ENCODE results near the gene HNRNPAB. TPM values are rescaled to one million over a fixed set of nuclear protein-coding genes. Genes with fewer than 3 reads are reported as not detected.

HNRNPAB gene
- total and polyA plus RNA-seq, 5 donors from 2014 or later: 63.1 to 79.5 (median 65.7) TPM

- DNase-seq: no peak
- no peak overlapping the region for H3K27ac ChIP-seq (ENCODE audit: insufficient read depth, low read length, poor library complexity, severe bottlenecking)
- no peak overlapping the region for H3K27ac Mint-ChIP-seq
- H3K4me3 Mint-ChIP-seq: no peak overlapping the region
- no peak for ATAC-seq (ENCODE audit: low read depth in 2 of 2)
- H3K27me3 ChIP-seq (ENCODE audit: control insufficient read depth, insufficient read depth, low read length): peaks cover 7% of the 10 kb centered on the region
- H3K9me3 Mint-ChIP-seq: peaks cover 0 to 3% (median 0%) of the 10 kb centered on the region in 7 donors
- peaks cover 47% of the 10 kb centered on the region for H3K27me3 Mint-ChIP-seq
- no peaks in the 10 kb centered on the region for H3K36me3 Mint-ChIP-seq
- peaks cover 0 to 4% (median 2%) of the 10 kb centered on the region in 4 donors for H3K4me1 Mint-ChIP-seq
- no peaks in the 10 kb centered on the region for H3K4me1 ChIP-seq (ENCODE audit: control insufficient read depth, insufficient read depth, low read length, poor library complexity, severe bottlenecking)
- no peaks in the 10 kb centered on the region for H3K9me3 ChIP-seq (ENCODE audit: control insufficient read depth in 2 of 2, low read length in 2 of 2)
- no peak overlapping the region for H3K4me3 ChIP-seq (ENCODE audit: low read depth, low read length)
- no peaks in the 10 kb centered on the region for H3K36me3 ChIP-seq (ENCODE audit: control insufficient read depth, insufficient read depth, low read length)
Observed at GRCh38 chr5:178189433-178189832, 14.9 kb upstream of the HNRNPAB start.

GRCh38 chr5:178191661-178192060, 12.7 kb upstream of the HNRNPAB start:
- Mint-ChIP-seq H3K4me1 (peaks cover 0 to 6% (median 4%) of the 10 kb centered on the region in 4 donors), H3K36me3 (no peaks in the 10 kb centered on the region), H3K27ac (no peak overlapping the region), H3K9me3 (peaks cover 0 to 3% (median 0%) of the 10 kb centered on the region in 7 donors), H3K4me3 (no peak overlapping the region), H3K27me3 (peaks cover 44% of the 10 kb centered on the region)
- H3K4me1 ChIP-seq (ENCODE audit: control insufficient read depth, insufficient read depth, low read length, poor library complexity, severe bottlenecking): no peaks in the 10 kb centered on the region
- H3K9me3 ChIP-seq (ENCODE audit: control insufficient read depth in 2 of 2, low read length in 2 of 2): no peaks in the 10 kb centered on the region
- no peak overlapping the region for H3K4me3 ChIP-seq (ENCODE audit: low read depth, low read length)
- no peak overlapping the region for H3K27ac ChIP-seq (ENCODE audit: insufficient read depth, low read length, poor library complexity, severe bottlenecking)
- peaks cover 7% of the 10 kb centered on the region for H3K27me3 ChIP-seq (ENCODE audit: control insufficient read depth, insufficient read depth, low read length)
- ATAC-seq (ENCODE audit: low read depth in 2 of 2) (no peak), DNase-seq (no peak)
- no peaks in the 10 kb centered on the region for H3K36me3 ChIP-seq (ENCODE audit: control insufficient read depth, insufficient read depth, low read length)

- no peaks in the 10 kb centered on the region for H3K4me1 ChIP-seq (ENCODE audit: control insufficient read depth, insufficient read depth, low read length, poor library complexity, severe bottlenecking)
- peaks cover 0 to 6% (median 4%) of the 10 kb centered on the region in 4 donors for H3K4me1 Mint-ChIP-seq
- DNase-seq (no peak), ATAC-seq (ENCODE audit: low read depth in 2 of 2) (no peak)
- H3K4me3 ChIP-seq (ENCODE audit: low read depth, low read length): no peak overlapping the region
- H3K4me3 Mint-ChIP-seq: no peak overlapping the region
- H3K36me3 ChIP-seq (ENCODE audit: control insufficient read depth, insufficient read depth, low read length): no peaks in the 10 kb centered on the region
- peaks cover 7% of the 10 kb centered on the region for H3K27me3 ChIP-seq (ENCODE audit: control insufficient read depth, insufficient read depth, low read length)
- H3K9me3 ChIP-seq (ENCODE audit: control insufficient read depth in 2 of 2, low read length in 2 of 2): no peaks in the 10 kb centered on the region
- no peak overlapping the region for H3K27ac Mint-ChIP-seq
- peaks cover 44% of the 10 kb centered on the region for H3K27me3 Mint-ChIP-seq
- no peak overlapping the region for H3K27ac ChIP-seq (ENCODE audit: insufficient read depth, low read length, poor library complexity, severe bottlenecking)
- H3K9me3 Mint-ChIP-seq: peaks cover 0 to 3% (median 0%) of the 10 kb centered on the region in 7 donors
- H3K36me3 Mint-ChIP-seq: no peaks in the 10 kb centered on the region
Observed at GRCh38 chr5:178192244-178192643, 12.1 kb upstream of the HNRNPAB start.

- peaks cover 44% of the 10 kb centered on the region for H3K27me3 Mint-ChIP-seq
- ATAC-seq (ENCODE audit: low read depth in 2 of 2) (no peak), DNase-seq (no peak)
- no peaks in the 10 kb centered on the region for H3K36me3 ChIP-seq (ENCODE audit: control insufficient read depth, insufficient read depth, low read length)
- no peak overlapping the region for H3K4me3 Mint-ChIP-seq
- no peak overlapping the region for H3K27ac ChIP-seq (ENCODE audit: insufficient read depth, low read length, poor library complexity, severe bottlenecking)
- no peak overlapping the region for H3K27ac Mint-ChIP-seq
- no peaks in the 10 kb centered on the region for H3K9me3 ChIP-seq (ENCODE audit: control insufficient read depth in 2 of 2, low read length in 2 of 2)
- no peak overlapping the region for H3K4me3 ChIP-seq (ENCODE audit: low read depth, low read length)
- no peaks in the 10 kb centered on the region for H3K4me1 ChIP-seq (ENCODE audit: control insufficient read depth, insufficient read depth, low read length, poor library complexity, severe bottlenecking)
- peaks cover 0 to 6% (median 4%) of the 10 kb centered on the region in 4 donors for H3K4me1 Mint-ChIP-seq
- peaks cover 0 to 3% (median 0%) of the 10 kb centered on the region in 7 donors for H3K9me3 Mint-ChIP-seq
- peaks cover 7% of the 10 kb centered on the region for H3K27me3 ChIP-seq (ENCODE audit: control insufficient read depth, insufficient read depth, low read length)
- H3K36me3 Mint-ChIP-seq: no peaks in the 10 kb centered on the region
Observed at GRCh38 chr5:178192787-178193186, 11.5 kb upstream of the HNRNPAB start.

DNA sequence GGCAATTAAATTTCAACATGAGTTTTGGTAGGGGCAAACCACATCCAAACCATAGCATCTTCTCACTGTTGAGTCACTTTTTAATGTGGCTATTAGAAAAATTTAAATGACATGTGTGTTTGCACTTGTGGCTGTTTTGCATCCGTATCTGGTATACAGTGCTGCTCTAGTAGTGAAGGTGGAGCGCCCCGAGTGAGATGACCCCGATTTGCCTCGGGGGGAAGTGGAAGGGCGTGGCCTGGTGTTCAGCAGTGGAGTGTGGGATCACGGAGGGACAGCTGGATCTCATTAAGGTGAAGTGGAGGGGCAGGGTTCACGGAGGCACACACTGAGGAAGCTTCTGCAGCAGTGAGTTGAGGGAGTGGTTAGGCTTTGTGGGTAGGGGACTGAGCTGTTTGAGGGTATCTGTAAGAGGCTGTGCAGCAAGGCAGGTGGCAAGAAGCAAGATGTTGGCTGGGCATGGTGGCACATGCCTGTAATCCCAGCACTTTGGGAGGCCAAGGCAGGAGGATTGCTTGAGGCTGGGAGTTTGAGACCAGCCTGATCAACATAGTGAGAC, 11.0 kb upstream of the HNRNPAB start:
- ATAC-seq (ENCODE audit: low read depth in 2 of 2) (no peak), DNase-seq (no peak)
- Mint-ChIP-seq H3K4me1 (peaks cover 0 to 6% (median 4%) of the 10 kb centered on the region in 4 donors), H3K9me3 (peaks cover 0 to 3% (median 0%) of the 10 kb centered on the region in 7 donors), H3K4me3 (no peak overlapping the region), H3K27ac (peak overlapping the region in 1 of 3 donors; percentile 1), H3K27me3 (peaks cover 41% of the 10 kb centered on the region), H3K36me3 (no peaks in the 10 kb centered on the region)
- H3K36me3 ChIP-seq (ENCODE audit: control insufficient read depth, insufficient read depth, low read length): no peaks in the 10 kb centered on the region
- no peaks in the 10 kb centered on the region for H3K9me3 ChIP-seq (ENCODE audit: control insufficient read depth in 2 of 2, low read length in 2 of 2)
- H3K4me3 ChIP-seq (ENCODE audit: low read depth, low read length): no peak overlapping the region
- H3K27ac ChIP-seq (ENCODE audit: insufficient read depth, low read length, poor library complexity, severe bottlenecking): no peak overlapping the region
- peaks cover 7% of the 10 kb centered on the region for H3K27me3 ChIP-seq (ENCODE audit: control insufficient read depth, insufficient read depth, low read length)
- H3K4me1 ChIP-seq (ENCODE audit: control insufficient read depth, insufficient read depth, low read length, poor library complexity, severe bottlenecking): no peaks in the 10 kb centered on the region

- no peaks in the 10 kb centered on the region for H3K9me3 ChIP-seq (ENCODE audit: control insufficient read depth in 2 of 2, low read length in 2 of 2)
- ATAC-seq (ENCODE audit: low read depth in 2 of 2) (no peak), DNase-seq (no peak)
- Mint-ChIP-seq H3K27ac (no peak overlapping the region), H3K36me3 (no peaks in the 10 kb centered on the region), H3K9me3 (peaks cover 0 to 3% (median 0%) of the 10 kb centered on the region in 7 donors), H3K27me3 (peaks cover 35% of the 10 kb centered on the region), H3K4me1 (peaks cover 0 to 6% (median 4%) of the 10 kb centered on the region in 4 donors), H3K4me3 (no peak overlapping the region)
- H3K36me3 ChIP-seq (ENCODE audit: control insufficient read depth, insufficient read depth, low read length): no peaks in the 10 kb centered on the region
- no peaks in the 10 kb centered on the region for H3K4me1 ChIP-seq (ENCODE audit: control insufficient read depth, insufficient read depth, low read length, poor library complexity, severe bottlenecking)
- H3K4me3 ChIP-seq (ENCODE audit: low read depth, low read length): no peak overlapping the region
- H3K27ac ChIP-seq (ENCODE audit: insufficient read depth, low read length, poor library complexity, severe bottlenecking): no peak overlapping the region
- peaks cover 7% of the 10 kb centered on the region for H3K27me3 ChIP-seq (ENCODE audit: control insufficient read depth, insufficient read depth, low read length)
Observed at GRCh38 chr5:178194026-178194425, 10.3 kb upstream of the HNRNPAB start.

DNA sequence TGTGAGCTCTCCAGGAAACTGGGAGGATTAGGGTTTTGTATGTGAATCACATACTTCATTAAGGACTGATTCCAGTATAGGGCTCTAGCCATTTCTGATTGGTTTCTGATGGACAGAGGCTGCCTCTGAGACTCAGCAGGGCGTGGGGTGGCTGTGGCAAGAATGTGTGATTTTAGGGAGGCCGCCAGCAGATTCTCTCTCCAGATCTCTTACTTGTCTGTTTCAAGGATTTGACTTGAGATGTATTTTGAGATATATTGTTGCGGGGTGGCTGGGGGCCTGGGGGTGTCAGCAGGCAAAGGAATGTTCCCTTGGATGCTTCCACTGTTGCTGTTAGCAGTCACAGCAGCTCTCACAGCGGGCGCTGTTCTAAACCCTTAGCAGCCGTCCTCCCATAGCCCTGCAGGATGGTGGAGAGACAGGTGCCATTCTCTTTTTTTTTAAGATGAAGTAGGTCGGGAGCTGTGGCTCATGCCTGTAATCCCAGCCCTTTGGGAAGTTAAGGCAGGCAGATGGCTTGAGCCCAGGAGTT, 8.0 kb upstream of the HNRNPAB start:
- H3K4me1 Mint-ChIP-seq: peaks cover 0 to 6% (median 4%) of the 10 kb centered on the region in 4 donors
- H3K36me3 Mint-ChIP-seq: no peaks in the 10 kb centered on the region
- H3K9me3 Mint-ChIP-seq: peaks cover 0 to 3% (median 0%) of the 10 kb centered on the region in 7 donors
- Histone ChIP-seq H3K27ac (ENCODE audit: insufficient read depth, low read length, poor library complexity, severe bottlenecking) (no peak overlapping the region), H3K36me3 (ENCODE audit: control insufficient read depth, insufficient read depth, low read length) (no peaks in the 10 kb centered on the region), H3K27me3 (ENCODE audit: control insufficient read depth, insufficient read depth, low read length) (peaks cover 7% of the 10 kb centered on the region), H3K4me3 (ENCODE audit: low read depth, low read length) (no peak overlapping the region), H3K9me3 (ENCODE audit: control insufficient read depth in 2 of 2, low read length in 2 of 2) (no peaks in the 10 kb centered on the region), H3K4me1 (ENCODE audit: control insufficient read depth, insufficient read depth, low read length, poor library complexity, severe bottlenecking) (no peaks in the 10 kb centered on the region)
- H3K27ac Mint-ChIP-seq: no peak overlapping the region
- peaks cover 29% of the 10 kb centered on the region for H3K27me3 Mint-ChIP-seq
- H3K4me3 Mint-ChIP-seq: no peak overlapping the region
- DNase-seq: no peak
- no peak for ATAC-seq (ENCODE audit: low read depth in 2 of 2)

DNA sequence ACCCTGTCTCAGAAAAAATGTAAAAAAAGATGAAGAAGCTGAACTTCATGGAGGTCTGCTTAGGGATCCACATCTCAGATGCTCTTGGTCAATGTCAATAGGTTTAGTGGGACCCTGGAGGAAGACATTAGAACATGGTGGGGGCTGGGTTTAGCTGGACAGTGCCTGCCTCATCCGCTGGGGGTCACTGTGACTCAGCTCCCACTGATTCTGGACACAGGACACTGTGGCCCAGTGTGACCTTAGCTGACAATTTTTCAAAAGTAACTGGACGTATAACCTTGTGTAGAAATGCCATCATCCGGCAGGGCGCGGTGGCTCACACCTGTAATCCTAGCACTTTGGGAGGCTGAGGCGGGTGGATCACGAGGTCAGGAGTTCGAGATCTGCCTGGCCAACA, 7.3 kb upstream of the HNRNPAB start:
- Mint-ChIP-seq H3K4me3 (no peak overlapping the region), H3K27ac (no peak overlapping the region), H3K4me1 (peaks cover 0 to 6% (median 4%) of the 10 kb centered on the region in 4 donors), H3K27me3 (peaks cover 27% of the 10 kb centered on the region), H3K36me3 (no peaks in the 10 kb centered on the region), H3K9me3 (peaks cover 0 to 3% (median 0%) of the 10 kb centered on the region in 7 donors)
- H3K9me3 ChIP-seq (ENCODE audit: control insufficient read depth in 2 of 2, low read length in 2 of 2): no peaks in the 10 kb centered on the region
- no peak overlapping the region for H3K4me3 ChIP-seq (ENCODE audit: low read depth, low read length)
- DNase-seq (no peak), ATAC-seq (ENCODE audit: low read depth in 2 of 2) (no peak)
- peaks cover 7% of the 10 kb centered on the region for H3K27me3 ChIP-seq (ENCODE audit: control insufficient read depth, insufficient read depth, low read length)
- no peak overlapping the region for H3K27ac ChIP-seq (ENCODE audit: insufficient read depth, low read length, poor library complexity, severe bottlenecking)
- H3K4me1 ChIP-seq (ENCODE audit: control insufficient read depth, insufficient read depth, low read length, poor library complexity, severe bottlenecking): no peaks in the 10 kb centered on the region
- no peaks in the 10 kb centered on the region for H3K36me3 ChIP-seq (ENCODE audit: control insufficient read depth, insufficient read depth, low read length)

Data from CD4-positive, CD25-positive, alpha-beta regulatory T cell (primary cell).